ENCODE measurements around the gene BMP10.

BMP10 gene

GRCh38 chr2:68878753-68879152, 7.6 kb upstream of the BMP10 start:
- no peaks in the 10 kb centered on the region for H3K27me3 ChIP-seq (ENCODE audit: insufficient read depth, low read length, poor library complexity, severe bottlenecking)
- H3K9me2 ChIP-seq (replicated peaks; ENCODE audit: low read depth, low read length) = no peaks in the 10 kb centered on the region
- no peak overlapping the region for H2AFZ ChIP-seq (ENCODE audit: low read length)
- H3K36me3 ChIP-seq (ENCODE audit: insufficient read depth, low read length) = no peaks in the 10 kb centered on the region
- no peaks in the 10 kb centered on the region for H3K4me1 ChIP-seq (ENCODE audit: insufficient read depth, low read length, poor library complexity, severe bottlenecking)
- no peak overlapping the region for H3K4me2 ChIP-seq (ENCODE audit: low read depth, low read length, poor library complexity, severe bottlenecking)
- H3K9ac ChIP-seq (ENCODE audit: low read depth, low read length, poor library complexity, severe bottlenecking) = no peak overlapping the region
- no peaks in the 10 kb centered on the region for H3F3A ChIP-seq (ENCODE audit: low read depth)
- H4K20me1 ChIP-seq (ENCODE audit: insufficient read depth, low read length, poor library complexity, severe bottlenecking) = no peaks in the 10 kb centered on the region
- H3K4me3 ChIP-seq (ENCODE audit: low read length, poor library complexity, severe bottlenecking) = no peak overlapping the region
- H3K9me3 ChIP-seq (ENCODE audit: insufficient read depth, low read depth, low read length) = no peaks in the 10 kb centered on the region
- no peak for TF ChIP-seq EZH2phosphoT487 (IDR thresholded peaks at IDR 0.05; ENCODE audit: borderline replicate concordance)
- TF ChIP-seq CTCF (conservative IDR thresholded peaks at IDR 0.05; ENCODE audit: low read length) = no peak
- no peaks in the 10 kb centered on the region for H3K79me2 ChIP-seq (ENCODE audit: insufficient read depth, low read length)

- Histone ChIP-seq H3K9me2 (replicated peaks; ENCODE audit: low read depth, low read length) (no peaks in the 10 kb centered on the region), H3K9ac (ENCODE audit: low read depth, low read length, poor library complexity, severe bottlenecking) (no peak overlapping the region), H3K4me1 (ENCODE audit: insufficient read depth, low read length, poor library complexity, severe bottlenecking) (no peaks in the 10 kb centered on the region), H3K27me3 (ENCODE audit: insufficient read depth, low read length, poor library complexity, severe bottlenecking) (no peaks in the 10 kb centered on the region), H2AFZ (ENCODE audit: low read length) (no peak overlapping the region), H3K9me3 (ENCODE audit: insufficient read depth, low read depth, low read length) (no peaks in the 10 kb centered on the region), H4K20me1 (ENCODE audit: insufficient read depth, low read length, poor library complexity, severe bottlenecking) (no peaks in the 10 kb centered on the region), H3K4me2 (ENCODE audit: low read depth, low read length, poor library complexity, severe bottlenecking) (no peak overlapping the region), H3K36me3 (ENCODE audit: insufficient read depth, low read length) (no peaks in the 10 kb centered on the region), H3K4me3 (ENCODE audit: low read length, poor library complexity, severe bottlenecking) (no peak overlapping the region), H3F3A (ENCODE audit: low read depth) (no peaks in the 10 kb centered on the region), H3K79me2 (ENCODE audit: insufficient read depth, low read length) (no peaks in the 10 kb centered on the region)
- TF ChIP-seq CTCF (conservative IDR thresholded peaks at IDR 0.05; ENCODE audit: low read length) = no peak
Measured at GRCh38 chr2:68878071-68878711, 7.0 kb upstream of the BMP10 start.

GRCh38 chr2:68877079-68877772, 6.0 kb upstream of the BMP10 start:
- H3K4me3 ChIP-seq (ENCODE audit: low read length, poor library complexity, severe bottlenecking) = no peak overlapping the region
- no peaks in the 10 kb centered on the region for H3K27me3 ChIP-seq (ENCODE audit: insufficient read depth, low read length, poor library complexity, severe bottlenecking)
- TF ChIP-seq CTCF (conservative IDR thresholded peaks at IDR 0.05; ENCODE audit: low read length) = no peak
- no peaks in the 10 kb centered on the region for H3K9me3 ChIP-seq (ENCODE audit: insufficient read depth, low read depth, low read length)
- no peaks in the 10 kb centered on the region for H3K36me3 ChIP-seq (ENCODE audit: insufficient read depth, low read length)
- H4K20me1 ChIP-seq (ENCODE audit: insufficient read depth, low read length, poor library complexity, severe bottlenecking) = no peaks in the 10 kb centered on the region
- no peak overlapping the region for H2AFZ ChIP-seq (ENCODE audit: low read length)
- no peak overlapping the region for H3K4me2 ChIP-seq (ENCODE audit: low read depth, low read length, poor library complexity, severe bottlenecking)
- no peaks in the 10 kb centered on the region for H3K79me2 ChIP-seq (ENCODE audit: insufficient read depth, low read length)
- H3K9ac ChIP-seq (ENCODE audit: low read depth, low read length, poor library complexity, severe bottlenecking) = no peak overlapping the region
- H3F3A ChIP-seq (ENCODE audit: low read depth) = no peaks in the 10 kb centered on the region
- no peaks in the 10 kb centered on the region for H3K9me2 ChIP-seq (replicated peaks; ENCODE audit: low read depth, low read length)
- no peaks in the 10 kb centered on the region for H3K4me1 ChIP-seq (ENCODE audit: insufficient read depth, low read length, poor library complexity, severe bottlenecking)
